H1 (cell line): Measurements from ENCODE around the gene STRIT1.

ENCODE experiments used
- ATF3 ChIP-seq: IDR thresholded peaks from 2 replicates; pipeline ENCODE4 v1.6.1; 2011; ENCODE audit warnings: low read depth, mild to moderate bottlenecking, low read length; ENCODE audit not compliant: insufficient read depth
- CTCF ChIP-seq, 3 experiments: IDR thresholded peaks; 1 replicate in 2 of 3; 2 replicates in 1 of 3; pipeline versions ENCODE4 v1.5.1 to v1.6.1; 2011; ENCODE audit warnings: low read length in 3 of 3, mild to moderate bottlenecking in 3 of 3, inconsistent platforms in 2 of 3, low read depth in 1 of 3, moderate library complexity in 1 of 3; ENCODE audit not compliant: insufficient read depth in 1 of 3; ENCODE audit errors: control extremely low read depth in 1 of 3
- EZH2 ChIP-seq: fragments of 200-600 bp; sonication (generic); IDR thresholded peaks from 2 replicates; pipeline ENCODE4 v1.7.1; 2012; ENCODE audit warnings: low read depth, mild to moderate bottlenecking, moderate library complexity, low read length, inconsistent platforms; ENCODE audit not compliant: severe bottlenecking
- HDAC2 ChIP-seq, 2 experiments: fragments of 300-600 bp in 1 of 2; sonication (generic) in 1 of 2; IDR thresholded peaks; 2 replicates each; pipeline ENCODE4 v1.6.1; 2011 to 2012; ENCODE audit warnings: low read depth in 2 of 2, low read length in 2 of 2, mild to moderate bottlenecking in 2 of 2, moderate library complexity in 2 of 2, borderline replicate concordance in 1 of 2, inconsistent platforms in 1 of 2
- JUN ChIP-seq: IDR thresholded peaks from 2 replicates; pipeline ENCODE4 v1.6.1; 2011; ENCODE audit warnings: low read depth, mild to moderate bottlenecking, improper control_type of control experiment, low read length
- JUND ChIP-seq: IDR thresholded peaks from 2 replicates; pipeline ENCODE4 v1.6.1; 2011; ENCODE audit warnings: mild to moderate bottlenecking, improper control_type of control experiment, low read length
- MAX ChIP-seq: IDR thresholded peaks from 2 replicates; pipeline ENCODE4 v1.6.1; 2012; ENCODE audit warnings: inconsistent platforms
- POLR2A ChIP-seq, 2 experiments: IDR thresholded peaks; 1 replicate in 1 of 2; 2 replicates in 1 of 2; pipeline ENCODE4 v1.6.1; 2011; ENCODE audit warnings: low read depth in 2 of 2, low read length in 2 of 2, mild to moderate bottlenecking in 2 of 2; ENCODE audit errors: control extremely low read depth in 1 of 2
- RAD21 ChIP-seq, 2 experiments: IDR thresholded peaks in 1 of 2; conservative IDR thresholded peaks in 1 of 2; 2 replicates each; pipeline ENCODE4 v1.6.1; 2011; ENCODE audit warnings: low read depth in 2 of 2, low read length in 2 of 2, improper control_type of control experiment in 1 of 2, inconsistent platforms in 1 of 2, mild to moderate bottlenecking in 1 of 2, moderate library complexity in 1 of 2
- TAF1 ChIP-seq: IDR thresholded peaks from 2 replicates; pipeline ENCODE4 v1.6.1; 2011; ENCODE audit warnings: mild to moderate bottlenecking, low read depth, low read length
- TBP ChIP-seq: IDR thresholded peaks from 2 replicates; pipeline ENCODE4 v1.6.1; 2011; ENCODE audit warnings: low read depth, low read length, improper control_type of control experiment

- TF ChIP-seq EZH2 (no peak), JUN (no peak), CTCF (IDR thresholded peaks at IDR 0.05; ENCODE audit: control extremely low read depth in 1 of 3, insufficient read depth in 1 of 3, low read depth in 1 of 3, low read length in 3 of 3) (no peak), POLR2A (IDR thresholded peaks at IDR 0.05; ENCODE audit: control extremely low read depth in 1 of 2, low read depth in 2 of 2, low read length in 2 of 2) (no peak), JUND (no peak), TBP (no peak), HDAC2 (IDR thresholded peaks at IDR 0.05; ENCODE audit: borderline replicate concordance in 1 of 2, low read depth in 2 of 2, low read length in 2 of 2) (no peak), TAF1 (no peak), RAD21 (IDR thresholded peaks at IDR 0.05 in 1 of 2, conservative IDR thresholded peaks at IDR 0.05 in 1 of 2; ENCODE audit: low read depth in 2 of 2, low read length in 2 of 2) (no peak), MAX (no peak), ATF3 (no peak)
Measured at GRCh38 chr3:155248531-155249187, 44.8 kb downstream of the STRIT1 start.
